GM04504 (cell line): Measurements from ENCODE around the gene NANOGP8.
"Not testable (repeated sequence)": the region's sequence is repeated elsewhere in the genome, so short reads cannot be mapped to it uniquely, and the experiment has no call there.

ENCODE experiments used
- DNase-seq: peaks from one replicate; pipeline ENCODE4 v3.0.0-alpha.2; 2012; ENCODE audit warnings: low read depth

NANOGP8 gene

GRCh38 chr15:35092846-35093245 is 7.8 kb upstream of the NANOGP8 start:
- no peak for DNase-seq

GRCh38 chr15:35092311-35092710 is 7.2 kb upstream of the NANOGP8 start:
- DNase-seq: no peak

- DNase-seq: no peak
Measured at GRCh38 chr15:35090104-35090807, 5.2 kb upstream of the NANOGP8 start.

- no peak for DNase-seq
Measured at GRCh38 chr15:35089551-35089950, 4.5 kb upstream of the NANOGP8 start.

GRCh38 chr15:35088329-35088728 is 3.2 kb upstream of the NANOGP8 start:
- DNase-seq: no peak

GRCh38 chr15:35087759-35088158 is 2.7 kb upstream of the NANOGP8 start:
- DNase-seq: no peak

GRCh38 chr15:35082371-35083348 is 2.4 kb downstream of the NANOGP8 start:
- DNase-seq: not testable (repeated sequence)

GRCh38 chr15:35081626-35082365 is 3.3 kb downstream of the NANOGP8 start:
- not testable (repeated sequence) for DNase-seq

GRCh38 chr15:35080226-35080625 is 4.9 kb downstream of the NANOGP8 start:
- no peak for DNase-seq

- DNase-seq: no peak
Measured at GRCh38 chr15:35078221-35078915, 6.7 kb downstream of the NANOGP8 start.

GRCh38 chr15:35071106-35071505 is 14.0 kb downstream of the NANOGP8 start:
- DNase-seq: no peak

- DNase-seq: no peak
Measured at GRCh38 chr15:35068846-35069475, 16.1 kb downstream of the NANOGP8 start.

GRCh38 chr15:35067496-35068347 is 17.4 kb downstream of the NANOGP8 start:
- DNase-seq: no peak

GRCh38 chr15:35066094-35066493 is 19.0 kb downstream of the NANOGP8 start:
- no peak for DNase-seq

- DNase-seq: no peak
Measured at GRCh38 chr15:35064576-35065190, 20.4 kb downstream of the NANOGP8 start.

GRCh38 chr15:35062738-35063099 is 22.4 kb downstream of the NANOGP8 start:
- DNase-seq: no peak

GRCh38 chr15:35061825-35062737 is 23.0 kb downstream of the NANOGP8 start:
- DNase-seq: no peak

- no peak for DNase-seq
Measured at GRCh38 chr15:35061161-35061824, 23.8 kb downstream of the NANOGP8 start.
